ENCODE measurements around the gene ALG13.
"Not testable (repeated sequence)": the region's sequence is repeated elsewhere in the genome, so short reads cannot be mapped to it uniquely, and the experiment has no call there.

ALG13 gene

DNA sequence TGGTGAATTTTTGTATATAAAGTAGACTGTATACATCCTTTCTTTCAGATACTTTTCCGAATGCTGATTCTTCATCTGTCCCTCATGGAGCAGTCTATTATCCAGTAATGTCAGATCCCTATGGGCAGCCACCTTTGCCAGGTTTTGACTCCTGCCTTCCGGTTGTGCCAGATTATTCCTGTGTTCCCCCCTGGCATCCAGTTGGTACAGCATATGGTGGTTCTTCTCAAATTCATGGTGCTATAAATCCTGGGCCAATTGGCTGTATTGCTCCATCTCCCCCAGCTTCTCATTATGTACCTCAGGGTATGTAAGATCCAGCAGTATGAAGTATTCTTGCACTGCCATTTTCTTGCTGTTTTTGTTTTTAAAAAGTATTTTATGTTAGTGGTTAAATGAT is 78.7 kb downstream of the ALG13 start:
- TF ChIP-seq, protein P1, sequence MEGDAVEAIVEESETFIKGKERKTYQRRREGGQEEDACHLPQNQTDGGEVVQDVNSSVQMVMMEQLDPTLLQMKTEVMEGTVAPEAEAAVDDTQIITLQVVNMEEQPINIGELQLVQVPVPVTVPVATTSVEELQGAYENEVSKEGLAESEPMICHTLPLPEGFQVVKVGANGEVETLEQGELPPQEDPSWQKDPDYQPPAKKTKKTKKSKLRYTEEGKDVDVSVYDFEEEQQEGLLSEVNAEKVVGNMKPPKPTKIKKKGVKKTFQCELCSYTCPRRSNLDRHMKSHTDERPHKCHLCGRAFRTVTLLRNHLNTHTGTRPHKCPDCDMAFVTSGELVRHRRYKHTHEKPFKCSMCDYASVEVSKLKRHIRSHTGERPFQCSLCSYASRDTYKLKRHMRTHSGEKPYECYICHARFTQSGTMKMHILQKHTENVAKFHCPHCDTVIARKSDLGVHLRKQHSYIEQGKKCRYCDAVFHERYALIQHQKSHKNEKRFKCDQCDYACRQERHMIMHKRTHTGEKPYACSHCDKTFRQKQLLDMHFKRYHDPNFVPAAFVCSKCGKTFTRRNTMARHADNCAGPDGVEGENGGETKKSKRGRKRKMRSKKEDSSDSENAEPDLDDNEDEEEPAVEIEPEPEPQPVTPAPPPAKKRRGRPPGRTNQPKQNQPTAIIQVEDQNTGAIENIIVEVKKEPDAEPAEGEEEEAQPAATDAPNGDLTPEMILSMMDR (conservative IDR thresholded peaks at IDR 0.05): no peak
- TF ChIP-seq ZFX (IDR thresholded peaks at IDR 0.05): no peak
- no peak overlapping the region for H3K27ac ChIP-seq

DNA sequence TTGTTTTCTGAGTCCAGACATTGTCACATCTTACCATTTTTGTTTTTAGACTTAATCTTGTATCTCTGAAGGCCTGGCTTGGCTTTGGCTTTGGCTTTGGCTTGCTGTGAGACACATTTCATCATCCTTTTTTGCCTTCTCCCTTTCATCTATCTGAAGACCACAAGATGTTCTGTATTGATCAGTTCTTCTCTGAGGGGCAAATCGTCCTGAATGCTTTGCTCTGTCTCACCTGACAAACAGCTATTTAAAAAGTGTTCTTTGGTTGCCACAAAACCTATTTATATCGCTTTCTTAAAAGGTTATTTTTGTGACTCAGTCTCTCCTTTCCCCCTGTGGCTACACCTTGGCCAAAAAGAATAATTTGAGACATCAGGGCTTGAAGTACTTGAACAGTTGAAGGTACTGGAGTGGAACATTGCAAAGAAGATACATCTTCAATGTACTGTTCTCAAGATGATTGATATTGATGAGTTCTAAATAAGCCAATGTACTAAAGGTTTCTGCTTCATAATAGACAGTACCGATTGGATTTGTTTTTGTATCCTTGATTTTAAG is 80.7 kb downstream of the ALG13 start:
- H3K27ac ChIP-seq: no peak overlapping the region
- TF ChIP-seq, protein P1 (conservative IDR thresholded peaks at IDR 0.05): no peak
- no peak for TF ChIP-seq ZFX (IDR thresholded peaks at IDR 0.05)

DNA sequence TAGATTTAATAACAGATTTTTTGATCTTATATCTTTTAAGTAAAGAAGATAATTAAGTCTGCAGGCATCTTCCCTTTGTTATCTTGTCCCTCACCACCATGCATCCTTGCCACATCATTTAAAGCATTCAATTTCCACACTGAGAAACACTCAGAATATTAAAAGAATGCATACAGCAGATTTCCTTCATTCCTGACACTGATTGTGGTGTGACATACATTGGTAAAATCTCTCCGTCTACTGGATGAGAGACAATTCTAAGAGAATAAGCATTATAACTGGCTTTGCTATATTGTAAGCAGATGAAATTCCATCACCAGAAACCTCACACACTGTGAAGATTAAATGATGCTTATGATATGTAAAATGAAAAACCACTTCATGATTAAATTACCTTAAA is 97.6 kb downstream of the ALG13 start:
- TF ChIP-seq ZFX (IDR thresholded peaks at IDR 0.05): no peak
- TF ChIP-seq, protein P1 (conservative IDR thresholded peaks at IDR 0.05): no peak
- H3K27ac ChIP-seq: no peak overlapping the region

DNA sequence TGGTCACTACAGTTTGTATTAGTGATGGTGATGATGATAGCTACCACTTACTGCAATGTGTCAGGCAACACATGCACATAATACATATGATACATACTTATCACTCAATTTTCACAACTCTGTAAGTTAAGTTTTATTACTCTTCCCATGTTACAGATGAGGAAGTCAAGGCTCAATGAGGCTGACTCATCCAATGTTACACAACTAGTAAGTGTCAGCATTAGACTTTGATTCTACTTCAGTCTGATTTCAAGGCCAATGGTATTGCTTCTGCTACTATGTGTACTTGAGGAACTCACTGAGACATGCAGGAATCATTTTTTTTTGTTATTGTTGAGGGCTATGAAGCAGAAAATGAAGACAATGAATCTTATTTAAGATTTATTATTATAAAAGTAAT is 98.6 kb downstream of the ALG13 start:
- TF ChIP-seq, protein P1 (conservative IDR thresholded peaks at IDR 0.05): no peak
- TF ChIP-seq ZFX (IDR thresholded peaks at IDR 0.05): no peak
- no peak overlapping the region for H3K27ac ChIP-seq

GRCh38 chrX:111784667-111785066 is 103.7 kb downstream of the ALG13 start:
- H3K27ac ChIP-seq: no peak overlapping the region
- TF ChIP-seq, protein P1 (conservative IDR thresholded peaks at IDR 0.05): no peak
- no peak for TF ChIP-seq ZFX (IDR thresholded peaks at IDR 0.05)

- H3K27ac ChIP-seq: not testable (repeated sequence)
Measured at GRCh38 chrX:111790054-111790453, 109.1 kb downstream of the ALG13 start.

Measured in C4-2B (cell line).